Psoas muscle (tissue), 8 donors: ENCODE results near the gene TTC27. TPM values are rescaled to one million over a fixed set of nuclear protein-coding genes. Genes with fewer than 3 reads are reported as not detected.

Experiments
- ATAC-seq, 4 donors: fragments of 200-7000 bp; cut with Tn5 transposase; one replicate each; pipeline ENCODE4 v1.9.1; 2020; ENCODE audit warnings: moderate library complexity in 3 of 4, mild to moderate bottlenecking in 2 of 4
- DNase-seq, 2 donors: peaks; one replicate each; pipeline ENCODE4 v3.0.0-alpha.2; 2020
- H3K27ac ChIP-seq: fragments of 200-600 bp; one replicate; pipeline ENCODE4 v1.8.0; 2022
- H3K27me3 ChIP-seq, 3 donors: fragments of 200-600 bp in 1 of 3; one replicate each; pipeline versions ENCODE4 v1.6.1 to v1.8.0; 2013 to 2022; ENCODE audit warnings: low read length in 2 of 3, mild to moderate bottlenecking in 2 of 3, moderate library complexity in 1 of 3; ENCODE audit not compliant: insufficient read depth in 3 of 3
- H3K36me3 ChIP-seq, 2 donors: fragments of 200-600 bp in 1 of 2; one replicate each; pipeline versions ENCODE4 v1.6.1 to v1.8.0; 2013 to 2022; ENCODE audit warnings: low read depth in 1 of 2, mild to moderate bottlenecking in 1 of 2, moderate library complexity in 1 of 2; ENCODE audit not compliant: insufficient read depth in 1 of 2
- H3K4me1 ChIP-seq: fragments of 200-600 bp; one replicate; pipeline ENCODE4 v1.8.0; 2022
- H3K4me3 ChIP-seq: fragments of 200-600 bp; one replicate; pipeline ENCODE4 v1.8.0; 2022; ENCODE audit warnings: mild to moderate bottlenecking
- H3K9me3 ChIP-seq: fragments of 200-600 bp; one replicate; pipeline ENCODE4 v1.8.0; 2022
- CTCF ChIP-seq: fragments of 200-600 bp; IDR thresholded peaks from one replicate; pipeline ENCODE4 v1.8.0; 2022; ENCODE audit warnings: antibody characterized with exemption
- WGBS, 3 donors: extraction: QIAGEN DNeasy Blood & Tissue Kit; methylation state at CpG; one replicate each; pipeline versions ENCODE4 v1.1.6 to v1.1.7; 2013; 5-methylcytosine and 5-hydroxymethylcytosine counted together
- intact Hi-C, 2 donors: fragments of 100-400 bp; cut with DNase I; formaldehyde crosslinking; loops; one replicate each; pipeline versions ENCODE4 v1.11.0 to v1.14.2; 2022
- polyA plus RNA-seq, 3 donors: library from polyadenylated mRNA; stranded (reverse); fragments of 200-250 nt; gene quantifications; one replicate each; pipeline ENCODE4 v1.2.3, GENCODE V29; 2013
- total RNA-seq, 4 donors: library from RNA; stranded (reverse); fragmentation: NEBNext Ultra II Directional in 2 of 4; extraction: Animal tissue kit (Norgen Biotek cat#: 25700) in 2 of 4; gene quantifications; one replicate each; pipeline versions ENCODE4 v1.2.1 to v1.2.4, GENCODE V29; 2021 to 2023
- donor health status: healthy with polysubstance abuse.
- donor health status: DM: no; HTN: no; CAD: no; lungs with moderate emphysema.
- donor health status: Bipolar disorder and iron deficiency.
- donor health status: healthy.
- donor health status: DM: yes; HTN: yes; CAD: no.
- donor health status: DM: no; HTN: no; CAD: no.
- donor health status: DM: no; HTN: no; CAD: no.
- donor health status: DM: yes; HTN: yes; CAD: no.

TTC27 gene
- total and polyA plus RNA-seq, 7 donors = 8.7 to 15.4 (median 12.2) TPM

- Histone ChIP-seq H3K27ac (no peak overlapping the region), H3K9me3 (no peaks in the 10 kb centered on the region), H3K27me3 (no peaks in the 10 kb centered on the region), H3K36me3 (no peaks in the 10 kb centered on the region), H3K4me1 (no peaks in the 10 kb centered on the region), H3K4me3 (no peak overlapping the region)
- ATAC-seq = no peak
- no peak for TF ChIP-seq CTCF
- WGBS, 3 donors = 54 to 68% (median 61%) methylated on average over 3 of the region's 3 CpGs
- DNase-seq = no peak
- intact Hi-C loops = no loop called here
Measured at GRCh38 chr2:32856891-32857290, 229.0 kb downstream of the TTC27 start.

GRCh38 chr2:32858713-32859112, 230.9 kb downstream of the TTC27 start:
- Histone ChIP-seq H3K4me3 (no peak overlapping the region), H3K9me3 (no peaks in the 10 kb centered on the region), H3K36me3 (no peaks in the 10 kb centered on the region), H3K4me1 (no peaks in the 10 kb centered on the region), H3K27me3 (no peaks in the 10 kb centered on the region), H3K27ac (no peak overlapping the region)
- intact Hi-C loops = no loop called here
- 93 to 96% (median 95%) methylated on average over 8 of the region's 8 CpGs for WGBS, 3 donors
- ATAC-seq = no peak
- TF ChIP-seq CTCF = no peak
- no peak for DNase-seq

- H3K4me1 ChIP-seq = no peaks in the 10 kb centered on the region
- H3K36me3 ChIP-seq = no peaks in the 10 kb centered on the region
- no peak overlapping the region for H3K4me3 ChIP-seq
- no peak for TF ChIP-seq CTCF
- DNase-seq = no peak
- no peak for ATAC-seq
- no peaks in the 10 kb centered on the region for H3K27me3 ChIP-seq
- H3K27ac ChIP-seq = no peak overlapping the region
- no peaks in the 10 kb centered on the region for H3K9me3 ChIP-seq
- intact Hi-C loops = no loop called here
Measured at GRCh38 chr2:32860385-32860784, 232.5 kb downstream of the TTC27 start.

GRCh38 chr2:32862269-32863055, 234.6 kb downstream of the TTC27 start:
- Histone ChIP-seq H3K27ac (no peak overlapping the region), H3K36me3 (no peaks in the 10 kb centered on the region), H3K4me3 (no peak overlapping the region), H3K4me1 (no peaks in the 10 kb centered on the region), H3K27me3 (no peaks in the 10 kb centered on the region), H3K9me3 (no peaks in the 10 kb centered on the region)
- DNase-seq = no peak
- no peak for ATAC-seq
- TF ChIP-seq CTCF = no peak
- intact Hi-C loops = no loop called here
- 82 to 91% (median 86%) methylated on average over 4 of the region's 4 CpGs for WGBS, 3 donors

- Histone ChIP-seq H3K27ac (no peak overlapping the region), H3K4me1 (no peaks in the 10 kb centered on the region), H3K27me3 (no peaks in the 10 kb centered on the region), H3K4me3 (no peak overlapping the region), H3K9me3 (no peaks in the 10 kb centered on the region), H3K36me3 (no peaks in the 10 kb centered on the region)
- intact Hi-C loops = no loop called here
- 93 to 95% (median 93%) methylated on average over 2 of the region's 2 CpGs for WGBS, 3 donors
- ATAC-seq (no peak), DNase-seq (no peak)
- no peak for TF ChIP-seq CTCF
Measured at GRCh38 chr2:32863326-32863725, 235.5 kb downstream of the TTC27 start.
